K562 (cell line): ENCODE results near the gene SCN1B. TPM values are rescaled to one million over a fixed set of nuclear protein-coding genes. Genes with fewer than 3 reads are reported as not detected.

Experiments used
- ATAC-seq: fragments of 200-7000 bp; cut with Tn5 transposase; 3 replicates; pipeline ENCODE4 v1.9.1; 2020; ENCODE audit warnings: moderate library complexity
- BruUV-seq: library from RNA; stranded (reverse); fragments of 400-500 nt; replicated peaks from 2 replicates; lab custom pipeline; 2021; lab: Mats Ljungman, UMichigan
- CTCF ChIA-PET: fragments of 300-600 bp; formaldehyde crosslinking; extraction: SDS; loops from one replicate; lab custom pipeline; 2021; ENCODE audit warnings: low intra/inter-chr PET ratio; lab: Yijun Ruan, JAX
- POLR2A ChIA-PET: fragments of 300-600, 350-650 bp; sonication (Branson Sonifier 250); formaldehyde crosslinking; extraction: SDS; loops from one replicate; lab custom pipeline; 2021; ENCODE audit warnings: antibody characterized with exemption, inconsistent platforms; lab: Yijun Ruan, JAX
- DNase-seq, 4 experiments: peaks; one replicate each; pipeline versions ENCODE4 v3.0.0 to v3.0.0-alpha.2; 2011 to 2018; ENCODE audit warnings: low spot score in 3 of 4, mixed read lengths in 3 of 4; ENCODE audit errors: extremely low read depth in 1 of 4
- FAIRE-seq: peaks from 2 replicates; lab custom pipeline; 2011; peaks lifted over from hg19 to GRCh38; lab: Jason Lieb, UNC
- H2AFZ ChIP-seq: 2 replicates; pipeline ENCODE4 v1.6.0; 2011; ENCODE audit warnings: low read depth, low read length, control low read depth, inconsistent platforms
- H3K27ac ChIP-seq: fragments of 200-600 bp; 3 replicates; pipeline ENCODE4 v1.8.0; 2011; ENCODE audit warnings: low read depth, mild to moderate bottlenecking, control low read depth, inconsistent platforms, low read length, moderate library complexity, mixed read lengths; ENCODE audit errors: extremely low read depth
- H3K27me3 ChIP-seq, 2 experiments: fragments of 300-600 bp in 1 of 2; 2 replicates in 1 of 2; 3 replicates in 1 of 2; pipeline versions ENCODE4 v1.6.0 to v1.8.0; 2011; ENCODE audit warnings: inconsistent platforms in 2 of 2, low read length in 2 of 2, mild to moderate bottlenecking in 1 of 2, mixed read lengths in 1 of 2, moderate library complexity in 1 of 2; ENCODE audit not compliant: control insufficient read depth in 2 of 2, insufficient read depth in 2 of 2
- H3K36me3 ChIP-seq: fragments of 300-600 bp; 3 replicates; pipeline ENCODE4 v1.8.0; 2011; ENCODE audit warnings: mild to moderate bottlenecking, low read length, inconsistent platforms; ENCODE audit not compliant: control insufficient read depth, insufficient read depth
- H3K4me1 ChIP-seq, 2 experiments: fragments of 200-600 bp in 1 of 2; replicated peaks in 1 of 2; 2 replicates in 1 of 2; 3 replicates in 1 of 2; pipeline versions ENCODE4 v1.5.1 to v1.8.0; 2011; ENCODE audit warnings: inconsistent platforms in 2 of 2, low read length in 2 of 2, mild to moderate bottlenecking in 1 of 2, mixed read lengths in 1 of 2, moderate library complexity in 1 of 2; ENCODE audit not compliant: control insufficient read depth in 2 of 2, insufficient read depth in 2 of 2
- H3K4me2 ChIP-seq: 2 replicates; pipeline ENCODE4 v1.6.1; 2011; ENCODE audit warnings: low read length, control low read depth, inconsistent platforms, mixed read lengths; ENCODE audit not compliant: insufficient read depth
- H3K4me3 ChIP-seq: fragments of 200-600 bp; sonication (generic), shearing (Covaris generic); 2 replicates; pipeline ENCODE4 v1.5.1; 2016; ENCODE audit warnings: control low read depth, inconsistent platforms
- H3K79me2 ChIP-seq: fragments of 200-600 bp; 3 replicates; pipeline ENCODE4 v1.8.0; 2011; ENCODE audit warnings: low read length, inconsistent platforms; ENCODE audit not compliant: control insufficient read depth, insufficient read depth
- H3K9ac ChIP-seq, 2 experiments: 2 replicates each; pipeline versions ENCODE4 v1.6.0 to v1.6.1; 2011; ENCODE audit warnings: low read depth in 2 of 2, low read length in 2 of 2, control low read depth in 1 of 2, inconsistent platforms in 1 of 2, mild to moderate bottlenecking in 1 of 2, mixed read lengths in 1 of 2; ENCODE audit not compliant: insufficient read depth in 1 of 2
- H3K9me1 ChIP-seq: one replicate; pipeline ENCODE4 v1.6.0; 2011; ENCODE audit warnings: inconsistent platforms, mild to moderate bottlenecking, low read length, moderate library complexity; ENCODE audit not compliant: control insufficient read depth, insufficient read depth
- H3K9me3 ChIP-seq: replicated peaks from 2 replicates; pipeline ENCODE4 v1.5.1; 2011; ENCODE audit warnings: low read depth, low read length, inconsistent platforms; ENCODE audit not compliant: control insufficient read depth, insufficient read depth
- H4K20me1 ChIP-seq: replicated peaks from 2 replicates; pipeline ENCODE4 v1.6.1; 2011; ENCODE audit warnings: low read length, inconsistent platforms, mixed read lengths; ENCODE audit not compliant: control insufficient read depth, insufficient read depth
- CBFA2T2 ChIP-seq: fragments of 450-650 bp; conservative IDR thresholded peaks from 2 replicates; pipeline ENCODE4 v1.6.1; 2017; ENCODE audit warnings: mild to moderate bottlenecking
- L3MBTL2 ChIP-seq: fragments of 450-650 bp; IDR thresholded peaks from 2 replicates; pipeline ENCODE4 v1.6.1; 2016; ENCODE audit warnings: mild to moderate bottlenecking, moderate library complexity
- NFYB ChIP-seq: IDR thresholded peaks from 2 replicates; pipeline ENCODE4 v1.6.1; 2011; ENCODE audit warnings: mild to moderate bottlenecking, moderate library complexity; ENCODE audit not compliant: insufficient read length; ENCODE audit errors: extremely low read depth
- POLR2AphosphoS2 ChIP-seq: IDR thresholded peaks from 2 replicates; pipeline ENCODE4 v1.6.1; 2012; ENCODE audit warnings: low read length, improper control_type of control experiment
- TOE1 ChIP-seq, 2 experiments: fragments of 450-650 bp in 1 of 2; sonication (generic) in 1 of 2; formaldehyde crosslinking in 1 of 2; IDR thresholded peaks; 2 replicates each; pipeline versions ENCODE4 v1.7.1 to v1.8.0; 2016 to 2022; ENCODE audit warnings: borderline replicate concordance in 2 of 2, mild to moderate bottlenecking in 2 of 2, antibody characterized with exemption in 1 of 2, inconsistent platforms in 1 of 2, low read depth in 1 of 2, missing genetic modification reagents in 1 of 2, moderate library complexity in 1 of 2
- ZC3H4 ChIP-seq: sonication (generic); formaldehyde crosslinking; IDR thresholded peaks from 2 replicates; pipeline ENCODE4 v1.9.0; 2021; ENCODE audit warnings: missing genetic modification reagents, borderline replicate concordance
- ZNF197 ChIP-seq: fragments of 200-800 bp; sonication (Bioruptor generic); IDR thresholded peaks from 2 replicates; pipeline ENCODE4 v1.6.1; 2016; ENCODE audit warnings: low read depth, missing genetic modification characterization, missing compliant biosample characterization
- ZNF311 ChIP-seq: fragments of 250-450 bp; sonication (Bioruptor Pico); IDR thresholded peaks from 2 replicates; pipeline ENCODE4 v1.4.0; 2020; ENCODE audit warnings: mild to moderate bottlenecking, moderate library complexity
- in situ Hi-C: fragments of 300-500 bp; cut with MboI; formaldehyde crosslinking; loops from 4 replicates; pipeline ENCODE4 v1.15.0; 2018; ENCODE audit warnings: inconsistent platforms, mixed read lengths
- intact Hi-C: fragments of 100-400 bp; cut with micrococcal nuclease; formaldehyde crosslinking; loops from 2 replicates; pipeline ENCODE4 v1.14.2; 2022
- polyA plus RNA-seq, 8 experiments: library from polyadenylated mRNA; depleted of rRNA in 4 of 8; stranded (reverse) in 5 of 8; unstranded in 3 of 8; fragments of >200 nt; fragmentation: Nextera tagmentation in 2 of 8; fragmentation: Illumina TruSeq in 1 of 8; extraction: Ambion mirVana in 2 of 8; extraction: Trizol in 1 of 8; gene quantifications; 2 replicates each; pipeline versions ENCODE4 v1.2.1 to v1.2.3, GENCODE V29; 2011 to 2014; ENCODE audit warnings: inconsistent platforms in 1 of 8, missing spikeins in 1 of 8
- total RNA-seq, 7 experiments: library from RNA; depleted of rRNA in 6 of 7; stranded (reverse); fragments of >200 nt in 6 of 7; fragmentation: Illumina TruSeq in 2 of 7; extraction: Trizol in 2 of 7; gene quantifications; 2 replicates each; pipeline versions ENCODE4 v1.2.1 to v1.2.3, GENCODE V29; 2011 to 2021; ENCODE audit warnings: low replicate concordance in 1 of 7
- TF ChIP-seq, protein P1 (sequence below), 2 experiments: fragments of 450-650 bp; formaldehyde crosslinking in 1 of 2; IDR thresholded peaks; 2 replicates each; pipeline versions ENCODE4 v1.4.0 to v1.6.1; 2014 to 2020; ENCODE audit warnings: mild to moderate bottlenecking in 2 of 2, borderline replicate concordance in 1 of 2, low read depth in 1 of 2
- TF ChIP-seq, protein P2 (sequence below): sonication (generic); formaldehyde crosslinking; IDR thresholded peaks from 2 replicates; pipeline ENCODE4 v1.9.0; 2022; ENCODE audit warnings: mild to moderate bottlenecking, missing genetic modification reagents
- TF ChIP-seq, protein P3 (sequence below): fragments of 450-650 bp; formaldehyde crosslinking; IDR thresholded peaks from 2 replicates; pipeline ENCODE4 v1.4.0; 2020; ENCODE audit warnings: mild to moderate bottlenecking, mixed read lengths

Gene SCN1B
- total and polyA plus RNA-seq, 9 of the 15 experiments (the other 6 are each of a cell fraction or from before 2014, with no cell fraction given) = 0.03 to 2.5 (median 0.91) TPM

DNA sequence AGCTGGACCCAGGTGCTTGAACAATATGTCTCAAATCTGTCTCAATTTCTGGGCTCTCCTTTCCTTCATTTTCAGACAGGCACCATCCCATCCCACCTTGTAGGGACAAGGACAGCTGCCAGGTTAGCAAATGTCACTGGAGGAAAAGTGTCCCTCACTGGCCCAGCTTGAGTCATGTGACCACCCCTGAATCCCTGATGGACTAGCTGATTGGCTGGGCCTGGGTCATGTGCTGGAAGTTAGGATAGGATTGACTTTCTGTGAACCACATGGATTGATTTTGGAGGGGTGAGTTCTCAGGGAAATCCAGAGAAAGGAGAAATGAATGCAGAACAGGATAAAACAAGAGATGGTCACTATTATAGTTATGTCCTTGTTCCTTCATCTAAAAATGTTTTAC, 57.1 kb downstream of the SCN1B start:
- no peak overlapping the region for H3K9ac ChIP-seq
- POLR2A ChIA-PET = interaction anchor here (0.6 kb wide), 1 partner anchor 309 kb away, joined by 3 read pairs; no protein-coding TSS in a partner anchor
- intact Hi-C loops = no loop called here
- no peaks in the 10 kb centered on the region for H3K36me3 ChIP-seq
- no TSS peak for BruUV-seq
- DNase-seq (peak in 3 of 4 experiments; percentile 65 to 84 (median 79)), ATAC-seq (peak; percentile 49; the same call in 2 of the 3 replicates), FAIRE-seq (peak; percentile 60)
- in situ Hi-C loops = no loop called here
- no peak overlapping the region for H3K4me2 ChIP-seq
- no peaks in the 10 kb centered on the region for H3K9me1 ChIP-seq
- no peak overlapping the region for H3K4me3 ChIP-seq
- H3K27ac ChIP-seq = no peak overlapping the region
- no peaks in the 10 kb centered on the region for H3K79me2 ChIP-seq
- no peak overlapping the region for H2AFZ ChIP-seq
- peaks cover 3 to 30% of the 10 kb centered on the region in 2 experiments; a peak in 4 of 5 replicates for H3K4me1 ChIP-seq
- CTCF ChIA-PET = interaction anchor here (0.7 kb wide), 1 partner anchor 21 kb away, joined by 4 read pairs; no protein-coding TSS in a partner anchor
- H3K27me3 ChIP-seq = peaks cover 0 to 4% of the 10 kb centered on the region in 2 experiments; a peak in 1 of 5 replicates
- H4K20me1 ChIP-seq = no peaks in the 10 kb centered on the region
- no peaks in the 10 kb centered on the region for H3K9me3 ChIP-seq
- TF ChIP-seq, protein P1, sequence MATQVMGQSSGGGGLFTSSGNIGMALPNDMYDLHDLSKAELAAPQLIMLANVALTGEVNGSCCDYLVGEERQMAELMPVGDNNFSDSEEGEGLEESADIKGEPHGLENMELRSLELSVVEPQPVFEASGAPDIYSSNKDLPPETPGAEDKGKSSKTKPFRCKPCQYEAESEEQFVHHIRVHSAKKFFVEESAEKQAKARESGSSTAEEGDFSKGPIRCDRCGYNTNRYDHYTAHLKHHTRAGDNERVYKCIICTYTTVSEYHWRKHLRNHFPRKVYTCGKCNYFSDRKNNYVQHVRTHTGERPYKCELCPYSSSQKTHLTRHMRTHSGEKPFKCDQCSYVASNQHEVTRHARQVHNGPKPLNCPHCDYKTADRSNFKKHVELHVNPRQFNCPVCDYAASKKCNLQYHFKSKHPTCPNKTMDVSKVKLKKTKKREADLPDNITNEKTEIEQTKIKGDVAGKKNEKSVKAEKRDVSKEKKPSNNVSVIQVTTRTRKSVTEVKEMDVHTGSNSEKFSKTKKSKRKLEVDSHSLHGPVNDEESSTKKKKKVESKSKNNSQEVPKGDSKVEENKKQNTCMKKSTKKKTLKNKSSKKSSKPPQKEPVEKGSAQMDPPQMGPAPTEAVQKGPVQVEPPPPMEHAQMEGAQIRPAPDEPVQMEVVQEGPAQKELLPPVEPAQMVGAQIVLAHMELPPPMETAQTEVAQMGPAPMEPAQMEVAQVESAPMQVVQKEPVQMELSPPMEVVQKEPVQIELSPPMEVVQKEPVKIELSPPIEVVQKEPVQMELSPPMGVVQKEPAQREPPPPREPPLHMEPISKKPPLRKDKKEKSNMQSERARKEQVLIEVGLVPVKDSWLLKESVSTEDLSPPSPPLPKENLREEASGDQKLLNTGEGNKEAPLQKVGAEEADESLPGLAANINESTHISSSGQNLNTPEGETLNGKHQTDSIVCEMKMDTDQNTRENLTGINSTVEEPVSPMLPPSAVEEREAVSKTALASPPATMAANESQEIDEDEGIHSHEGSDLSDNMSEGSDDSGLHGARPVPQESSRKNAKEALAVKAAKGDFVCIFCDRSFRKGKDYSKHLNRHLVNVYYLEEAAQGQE (IDR thresholded peaks at IDR 0.05; ENCODE audit: borderline replicate concordance) = peak; percentile 44; the same call in 1 of the 2 replicates
- TF ChIP-seq, protein P1 (CRISPR knock-in tag; IDR thresholded peaks at IDR 0.05; ENCODE audit: low read depth) = no peak
- TF ChIP-seq TOE1 (IDR thresholded peaks at IDR 0.05; ENCODE audit: borderline replicate concordance) = peak; percentile 92
- TF ChIP-seq TOE1 (CRISPR knock-in tag; IDR thresholded peaks at IDR 0.05; ENCODE audit: borderline replicate concordance, low read depth) = no peak
- no peak for TF ChIP-seq ZNF197 (CRISPR knock-in tag)
- TF ChIP-seq, protein P2, sequence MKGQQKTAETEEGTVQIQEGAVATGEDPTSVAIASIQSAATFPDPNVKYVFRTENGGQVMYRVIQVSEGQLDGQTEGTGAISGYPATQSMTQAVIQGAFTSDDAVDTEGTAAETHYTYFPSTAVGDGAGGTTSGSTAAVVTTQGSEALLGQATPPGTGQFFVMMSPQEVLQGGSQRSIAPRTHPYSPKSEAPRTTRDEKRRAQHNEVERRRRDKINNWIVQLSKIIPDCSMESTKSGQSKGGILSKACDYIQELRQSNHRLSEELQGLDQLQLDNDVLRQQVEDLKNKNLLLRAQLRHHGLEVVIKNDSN (CRISPR knock-in tag) = peak; percentile 88
- TF ChIP-seq ZC3H4 (CRISPR knock-in tag) = no peak
- no peak for TF ChIP-seq POLR2AphosphoS2
- TF ChIP-seq ZNF311 (CRISPR knock-in tag) = no peak
- peak; percentile 35; the same call in 1 of the 2 replicates for TF ChIP-seq L3MBTL2
- peak; percentile 74 for TF ChIP-seq CBFA2T2
- peak; percentile 12 for TF ChIP-seq NFYB
- TF ChIP-seq, protein P3, sequence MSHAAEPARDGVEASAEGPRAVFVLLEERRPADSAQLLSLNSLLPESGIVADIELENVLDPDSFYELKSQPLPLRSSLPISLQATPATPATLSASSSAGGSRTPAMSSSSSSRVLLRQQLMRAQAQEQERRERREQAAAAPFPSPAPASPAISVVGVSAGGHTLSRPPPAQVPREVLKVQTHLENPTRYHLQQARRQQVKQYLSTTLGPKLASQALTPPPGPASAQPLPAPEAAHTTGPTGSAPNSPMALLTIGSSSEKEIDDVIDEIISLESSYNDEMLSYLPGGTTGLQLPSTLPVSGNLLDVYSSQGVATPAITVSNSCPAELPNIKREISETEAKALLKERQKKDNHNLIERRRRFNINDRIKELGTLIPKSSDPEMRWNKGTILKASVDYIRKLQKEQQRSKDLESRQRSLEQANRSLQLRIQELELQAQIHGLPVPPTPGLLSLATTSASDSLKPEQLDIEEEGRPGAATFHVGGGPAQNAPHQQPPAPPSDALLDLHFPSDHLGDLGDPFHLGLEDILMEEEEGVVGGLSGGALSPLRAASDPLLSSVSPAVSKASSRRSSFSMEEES (CRISPR knock-in tag) = peak; percentile 88
